OCI-LY7 (cell line): Measurements from ENCODE around the gene TAGLN3. TPM values are rescaled to one million over a fixed set of nuclear protein-coding genes. Genes with fewer than 3 reads are reported as not detected.

Experiments used
- BruUV-seq: library from RNA; stranded (reverse); fragments of 400-500 nt; replicated peaks from 2 replicates; lab custom pipeline; 2021; lab: Mats Ljungman, UMichigan
- CTCF ChIA-PET: fragments of 300-600 bp; sonication (Branson Sonifier 250); formaldehyde crosslinking; loops from one replicate; lab custom pipeline; 2022; ENCODE audit warnings: antibody characterized with exemption; ENCODE audit not compliant: unreplicated experiment; lab: Charles Lee
- POLR2A ChIA-PET: fragments of 300-600 bp; sonication (Branson Sonifier 250); formaldehyde crosslinking; loops from one replicate; lab custom pipeline; 2022; ENCODE audit warnings: antibody characterized with exemption; lab: Charles Lee
- DNase-seq: peaks from one replicate; pipeline ENCODE4 v3.0.0-alpha.2; 2015; ENCODE audit warnings: low spot score
- H2AFZ ChIP-seq: fragments of 200-600 bp; sonication (generic), shearing (Covaris generic); 2 replicates; pipeline ENCODE4 v1.6.1; 2014; ENCODE audit warnings: mild to moderate bottlenecking, antibody characterized with exemption, low read length, moderate library complexity
- H3K27ac ChIP-seq: fragments of 200-600 bp; sonication (generic); 2 replicates; pipeline ENCODE4 v1.5.1; 2014; ENCODE audit warnings: mixed run types, low read depth, mild to moderate bottlenecking, moderate library complexity, low read length, inconsistent platforms; ENCODE audit not compliant: poor library complexity, severe bottlenecking
- H3K36me3 ChIP-seq: fragments of 200-600 bp; sonication (generic); 2 replicates; pipeline ENCODE4 v1.6.1; 2014; ENCODE audit warnings: mild to moderate bottlenecking, antibody characterized with exemption, low read length, moderate library complexity, mixed read lengths; ENCODE audit not compliant: insufficient read depth
- H3K4me1 ChIP-seq: fragments of 200-600 bp; sonication (generic); 2 replicates; pipeline ENCODE4 v1.5.1; 2014; ENCODE audit warnings: mild to moderate bottlenecking, low read length; ENCODE audit not compliant: insufficient read depth, poor library complexity, severe bottlenecking
- H3K4me2 ChIP-seq: fragments of 200-600 bp; sonication (generic); 2 replicates; pipeline ENCODE4 v1.6.1; 2014; ENCODE audit warnings: mild to moderate bottlenecking, low read length
- H3K4me3 ChIP-seq: fragments of 200-600 bp; sonication (generic); 2 replicates; pipeline ENCODE4 v1.5.1; 2014; ENCODE audit warnings: mild to moderate bottlenecking, low read depth, low read length; ENCODE audit not compliant: poor library complexity, severe bottlenecking
- H3K79me2 ChIP-seq: fragments of 200-600 bp; sonication (generic); 2 replicates; pipeline ENCODE4 v1.6.1; 2016; ENCODE audit warnings: low read depth, mild to moderate bottlenecking, low read length, moderate library complexity, mixed read lengths; ENCODE audit not compliant: insufficient read depth
- H3K9me2 ChIP-seq: fragments of 200-600 bp; sonication (generic); 2 replicates; pipeline ENCODE4 v1.6.1; 2016; ENCODE audit warnings: mild to moderate bottlenecking, low read length, mixed read lengths; ENCODE audit not compliant: insufficient read depth
- H3K9me3 ChIP-seq: fragments of 200-600 bp; sonication (generic); 2 replicates; pipeline ENCODE4 v1.6.1; 2014; ENCODE audit warnings: mild to moderate bottlenecking, mixed run types, low read length, mixed read lengths
- H4K20me1 ChIP-seq: fragments of 200-600 bp; sonication (generic); 2 replicates; pipeline ENCODE4 v1.6.1; 2014; ENCODE audit warnings: mild to moderate bottlenecking, antibody characterized with exemption, low read length, moderate library complexity, mixed read lengths; ENCODE audit not compliant: insufficient read depth
- CTCF ChIP-seq: fragments of 200-600 bp; sonication (generic); conservative IDR thresholded peaks from 2 replicates; pipeline ENCODE4 v1.5.1; 2014; ENCODE audit warnings: mild to moderate bottlenecking, antibody characterized with exemption, low read length, moderate library complexity, mixed read lengths
- EZH2phosphoT487 ChIP-seq: fragments of 200-600 bp; sonication (generic); IDR thresholded peaks from 2 replicates; pipeline ENCODE4 v1.6.1; 2018; ENCODE audit warnings: low read depth, borderline replicate concordance, mild to moderate bottlenecking, mixed run types, antibody characterized with exemption, low read length, moderate library complexity, mixed read lengths
- intact Hi-C: fragments of 100-400 bp; cut with micrococcal nuclease; formaldehyde crosslinking; loops from one replicate; pipeline ENCODE4 v1.10.0; 2022; ENCODE audit not compliant: unreplicated experiment
- total RNA-seq, 2 experiments: library from RNA; depleted of rRNA in 1 of 2; stranded (reverse); fragments of >200 nt in 1 of 2; shearing (Covaris generic) in 1 of 2; gene quantifications; 2 replicates each; pipeline ENCODE4 v1.2.3, GENCODE V29; 2014 to 2022

The TAGLN3 gene
- total RNA-seq, 2 experiments from 2014 or later: not detected

GRCh38 chr3:111976254-111976653 is 22.5 kb upstream of the TAGLN3 start:
- ChIA-PET CTCF (no interaction called here), POLR2A (interaction anchor here (1.0 to 1.4 kb wide), 2 partner anchors 8 to 12 kb away, joined by 3 to 4 read pairs; no protein-coding TSS in a partner anchor)
- Histone ChIP-seq H3K4me1 (peaks cover 18% of the 10 kb centered on the region), H3K79me2 (peaks cover 22% of the 10 kb centered on the region), H2AFZ (no peak overlapping the region), H3K4me3 (no peak overlapping the region), H3K9me2 (no peaks in the 10 kb centered on the region), H3K27ac (no peak overlapping the region), H4K20me1 (peaks cover 4% of the 10 kb centered on the region; the same call in 1 of the 2 replicates), H3K9me3 (no peaks in the 10 kb centered on the region), H3K36me3 (no peaks in the 10 kb centered on the region), H3K4me2 (no peak overlapping the region)
- DNase-seq: no peak
- no TSS peak for BruUV-seq
- TF ChIP-seq CTCF (no peak), EZH2phosphoT487 (no peak)
- intact Hi-C loops: no loop called here

- CTCF ChIA-PET: interaction anchor here (0.6 to 1.5 kb wide), 8 partner anchors 10 to 311 kb away, joined by 3 to 12 read pairs (median 3); no protein-coding TSS in a partner anchor
- H2AFZ ChIP-seq: peak within 1 kb of the TSS; percentile 99
- DNase-seq: peak; percentile 98
- no peaks in the 10 kb centered on the region for H3K9me2 ChIP-seq
- H3K4me1 ChIP-seq: peaks cover 27% of the 10 kb centered on the region
- H3K79me2 ChIP-seq: peaks cover 38% of the 10 kb centered on the region
- TF ChIP-seq CTCF: no peak
- TF ChIP-seq EZH2phosphoT487: no peak
- H4K20me1 ChIP-seq: peaks cover 4% of the 10 kb centered on the region; the same call in 1 of the 2 replicates
- H3K27ac ChIP-seq: peak within 1 kb of the TSS; percentile 49
- POLR2A ChIA-PET: interaction anchor here (0.6 to 3.1 kb wide), 26 partner anchors 9 to 583 kb away, joined by 3 to 32 read pairs (median 4); partner anchors contain the start of genes ATG3 and SLC35A5
- no TSS peak for BruUV-seq
- H3K4me2 ChIP-seq: peak within 1 kb of the TSS; percentile 73
- H3K9me3 ChIP-seq: no peaks in the 10 kb centered on the region
- peak within 1 kb of the TSS; percentile 87 for H3K4me3 ChIP-seq
- peaks cover 11% of the 10 kb centered on the region for H3K36me3 ChIP-seq
- intact Hi-C loops: no loop called here
Observed at GRCh38 chr3:111978583-111979433, 19.9 kb upstream of the TAGLN3 start, which contains the start of gene ABHD10. ABHD10 (plus strand) TSS chr3:111979026; CDS start chr3:111979062, 36 bp downstream.
